GM19193 (cell line): ENCODE data around the gene PHACTR3.

Source experiments
- POLR2A ChIP-seq: IDR thresholded peaks from 4 replicates; pipeline ENCODE4 v1.6.1; 2011; ENCODE audit not compliant: insufficient read depth, insufficient read length; ENCODE audit errors: extremely low read depth

PHACTR3 gene

GRCh38 chr20:59581993-59582679, 22.2 kb upstream of the PHACTR3 start:
- no peak for TF ChIP-seq POLR2A

GRCh38 chr20:59583428-59584277, 20.7 kb upstream of the PHACTR3 start:
- no peak for TF ChIP-seq POLR2A

GRCh38 chr20:59584278-59584925, 19.9 kb upstream of the PHACTR3 start:
- no peak for TF ChIP-seq POLR2A

- no peak for TF ChIP-seq POLR2A
These were observed 18.5 kb upstream of the PHACTR3 start for GRCh38 chr20:59585714-59586409.

- no peak for TF ChIP-seq POLR2A
These were observed 17.7 kb upstream of the PHACTR3 start for GRCh38 chr20:59586613-59587012.

- TF ChIP-seq POLR2A, result no peak
These were observed 16.8 kb upstream of the PHACTR3 start for GRCh38 chr20:59587570-59587969.

- TF ChIP-seq POLR2A, result no peak
These were observed 16.0 kb upstream of the PHACTR3 start for GRCh38 chr20:59588236-59588855.

GRCh38 chr20:59589086-59589684, 15.2 kb upstream of the PHACTR3 start:
- no peak for TF ChIP-seq POLR2A

- TF ChIP-seq POLR2A, result no peak
These were observed 13.3 kb upstream of the PHACTR3 start for GRCh38 chr20:59591061-59591460.

- TF ChIP-seq POLR2A, result no peak
These were observed 7.7 kb upstream of the PHACTR3 start for GRCh38 chr20:59596690-59597089.

GRCh38 chr20:59597240-59597639, 7.1 kb upstream of the PHACTR3 start:
- TF ChIP-seq POLR2A, result no peak

- TF ChIP-seq POLR2A, result no peak
These were observed 5.6 kb upstream of the PHACTR3 start for GRCh38 chr20:59598625-59599310.

- TF ChIP-seq POLR2A, result no peak
These were observed 4.4 kb upstream of the PHACTR3 start for GRCh38 chr20:59599941-59600340.

GRCh38 chr20:59600472-59600871, 3.9 kb upstream of the PHACTR3 start:
- TF ChIP-seq POLR2A, result no peak

- no peak for TF ChIP-seq POLR2A
These were observed 1.7 kb upstream of the PHACTR3 start for GRCh38 chr20:59602546-59603080.
